HG02588 (cell line): ENCODE results near the gene F2RL2.

ENCODE experiments used
- ATAC-seq: cut with Tn5 transposase; IDR thresholded peaks from one replicate; pipeline ENCODE4 v1.9.1; 2021; ENCODE audit warnings: mild to moderate bottlenecking, moderate library complexity; ENCODE audit not compliant: unreplicated experiment

F2RL2 gene

DNA sequence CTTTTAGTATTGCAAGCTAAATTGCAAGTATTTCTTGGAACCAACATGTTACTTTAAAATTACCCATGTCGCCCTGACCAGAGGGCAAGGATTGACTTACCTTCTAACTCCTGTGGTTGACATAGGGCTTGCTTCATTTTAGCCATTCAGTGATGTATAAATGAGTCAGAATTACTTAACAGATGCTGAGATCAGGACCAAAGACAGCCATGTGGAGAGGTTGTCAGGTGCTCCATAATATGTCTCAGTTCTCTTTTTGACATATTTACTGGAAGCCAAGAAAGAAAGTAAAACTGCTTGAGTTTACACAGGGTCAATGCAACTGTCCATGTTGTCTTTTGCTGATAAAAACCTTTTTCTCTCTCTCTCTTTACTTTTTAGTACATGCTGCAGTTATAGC lies 33.2 kb downstream of the F2RL2 start:
- peak; percentile 98 for ATAC-seq

DNA sequence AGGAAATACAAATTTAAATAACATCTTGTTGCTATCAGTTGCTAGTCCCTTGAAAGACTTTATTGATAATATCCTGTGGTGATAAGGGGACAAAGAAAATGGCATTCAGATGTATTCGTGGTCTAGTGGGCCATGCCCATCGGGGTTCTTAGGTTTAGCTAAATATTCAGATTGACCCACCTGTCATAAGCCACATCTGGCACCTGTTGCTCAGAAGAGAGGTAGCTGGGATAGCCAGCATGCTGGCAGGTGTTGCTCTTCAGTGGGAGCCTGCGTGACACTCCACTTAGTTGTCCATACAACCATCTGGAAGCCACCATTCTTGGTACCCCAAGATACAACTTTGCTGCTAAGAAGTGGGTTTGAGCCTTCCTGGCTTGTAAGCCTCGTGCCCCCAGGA lies 36.7 kb downstream of the F2RL2 start:
- ATAC-seq: no peak

DNA sequence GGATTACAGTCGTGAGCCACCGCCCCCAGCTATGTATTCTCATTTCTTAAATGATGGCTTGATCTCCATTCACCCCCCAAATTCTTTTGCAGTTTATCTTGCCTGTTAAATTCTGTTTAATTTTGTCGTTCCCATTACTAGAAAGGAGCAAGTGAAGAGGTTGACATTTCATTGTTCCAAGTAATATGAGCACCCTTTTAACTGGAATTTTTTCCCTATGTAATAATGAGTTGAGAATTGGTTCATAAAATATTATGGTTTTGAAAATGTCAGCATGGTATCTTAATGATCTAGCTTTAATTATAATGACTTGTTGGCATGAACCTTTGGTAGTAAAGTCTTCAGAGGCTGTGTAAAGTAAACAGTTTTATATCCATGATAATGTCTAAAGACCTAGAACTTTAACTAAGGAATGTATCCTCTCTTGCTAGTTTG lies 37.4 kb downstream of the F2RL2 start:
- no peak for ATAC-seq

DNA sequence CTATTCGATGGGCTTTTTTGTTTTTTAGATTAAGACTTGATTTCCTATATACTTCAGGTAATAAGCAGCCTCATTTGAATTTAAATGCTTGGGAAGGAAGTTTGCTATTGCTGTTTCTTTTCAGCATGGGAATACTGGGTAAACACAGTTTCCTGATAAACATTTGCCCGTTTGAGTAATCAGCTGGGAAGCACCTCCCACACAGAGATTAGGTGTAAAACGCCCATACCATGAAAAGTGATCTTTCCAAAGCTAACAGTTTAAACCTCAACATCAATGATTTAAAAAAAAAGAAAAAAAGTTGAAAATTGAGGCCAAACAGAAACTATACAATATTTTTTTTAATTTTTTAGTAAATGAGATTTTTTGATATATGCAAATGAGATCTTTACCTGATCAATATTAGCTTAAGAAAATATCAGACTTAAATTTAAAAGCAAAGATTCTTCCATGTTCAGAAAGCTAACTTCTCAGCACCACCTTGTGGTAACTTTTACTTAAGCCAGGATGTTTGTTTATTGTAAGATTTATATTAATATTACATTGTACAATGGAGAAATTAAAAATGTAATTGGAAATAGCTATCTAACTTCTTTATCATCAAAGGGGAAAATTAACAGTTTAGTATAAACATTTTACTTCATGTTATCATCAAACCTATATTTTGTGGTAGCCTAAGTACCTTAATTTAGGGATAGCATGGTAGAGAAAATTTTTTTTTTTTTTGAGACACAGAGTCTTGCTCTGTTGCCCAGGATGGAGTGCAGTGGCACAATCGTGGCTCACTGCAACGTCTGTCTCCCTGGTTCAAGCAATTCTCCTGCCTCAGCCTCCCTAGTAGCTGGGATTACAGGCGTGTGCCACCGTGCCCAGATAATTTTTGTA lies 39.8 kb downstream of the F2RL2 start:
- no peak for ATAC-seq

DNA sequence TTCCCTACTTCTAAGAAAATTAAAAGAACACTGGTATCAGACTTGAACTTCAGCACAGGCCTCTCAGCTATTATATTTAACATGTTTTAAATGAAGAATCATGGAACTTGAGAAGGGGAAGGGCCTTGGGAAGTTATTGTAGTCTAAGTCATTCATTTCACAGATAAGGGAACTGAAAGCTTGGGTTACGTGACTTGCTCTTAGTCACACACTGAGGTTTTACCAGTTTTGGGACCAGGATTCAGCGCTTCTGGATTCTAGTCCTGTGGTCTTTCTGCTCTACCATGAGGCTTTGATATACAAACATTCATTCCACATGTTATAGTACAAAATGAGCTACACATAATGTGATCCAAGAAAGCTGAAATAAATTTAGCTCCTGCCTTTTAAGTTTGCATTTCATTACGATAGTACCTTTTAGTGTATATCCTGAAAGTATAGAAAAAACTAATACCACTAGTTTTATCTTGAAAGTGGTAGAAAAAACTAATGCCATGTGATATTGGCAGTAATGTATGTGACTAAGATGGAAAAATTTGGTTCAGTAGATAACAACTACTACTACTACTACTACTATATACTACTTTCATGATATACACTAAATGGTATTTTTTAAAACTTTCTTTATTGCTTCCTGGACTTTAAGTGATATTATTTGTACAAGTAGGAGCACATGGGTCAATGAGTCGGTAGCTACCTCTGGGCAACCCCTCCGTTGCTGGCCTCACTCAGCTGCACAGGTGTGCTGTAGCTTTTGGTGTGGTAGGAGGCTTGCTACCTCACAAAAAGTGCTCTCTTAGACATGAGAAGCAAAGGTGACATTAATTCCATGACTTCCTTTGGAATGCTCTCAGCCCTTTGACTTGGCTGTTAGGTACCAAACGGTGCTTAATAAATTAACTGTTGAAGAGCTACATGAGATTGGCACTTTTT lies 40.7 kb downstream of the F2RL2 start:
- peak; percentile 87 for ATAC-seq

DNA sequence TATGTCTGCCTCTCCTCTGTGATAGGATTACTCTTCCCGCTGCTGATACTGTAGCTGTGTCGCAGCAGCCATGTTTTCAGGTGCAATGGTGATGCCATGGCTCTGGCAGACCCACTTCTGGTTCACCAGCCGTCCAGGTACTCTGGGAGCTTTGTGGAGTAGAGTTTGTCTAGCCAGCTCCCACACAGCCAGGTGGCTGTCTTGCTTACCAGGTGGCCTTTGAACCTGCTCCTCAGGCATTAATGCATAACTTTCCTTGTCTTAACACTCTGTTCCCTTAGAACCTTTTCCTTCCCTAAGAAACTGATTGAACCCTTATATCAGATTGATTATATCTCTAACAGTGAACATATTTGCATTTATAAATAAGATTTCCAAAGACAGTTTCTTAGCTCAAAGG lies 42.2 kb downstream of the F2RL2 start:
- ATAC-seq: no peak

DNA sequence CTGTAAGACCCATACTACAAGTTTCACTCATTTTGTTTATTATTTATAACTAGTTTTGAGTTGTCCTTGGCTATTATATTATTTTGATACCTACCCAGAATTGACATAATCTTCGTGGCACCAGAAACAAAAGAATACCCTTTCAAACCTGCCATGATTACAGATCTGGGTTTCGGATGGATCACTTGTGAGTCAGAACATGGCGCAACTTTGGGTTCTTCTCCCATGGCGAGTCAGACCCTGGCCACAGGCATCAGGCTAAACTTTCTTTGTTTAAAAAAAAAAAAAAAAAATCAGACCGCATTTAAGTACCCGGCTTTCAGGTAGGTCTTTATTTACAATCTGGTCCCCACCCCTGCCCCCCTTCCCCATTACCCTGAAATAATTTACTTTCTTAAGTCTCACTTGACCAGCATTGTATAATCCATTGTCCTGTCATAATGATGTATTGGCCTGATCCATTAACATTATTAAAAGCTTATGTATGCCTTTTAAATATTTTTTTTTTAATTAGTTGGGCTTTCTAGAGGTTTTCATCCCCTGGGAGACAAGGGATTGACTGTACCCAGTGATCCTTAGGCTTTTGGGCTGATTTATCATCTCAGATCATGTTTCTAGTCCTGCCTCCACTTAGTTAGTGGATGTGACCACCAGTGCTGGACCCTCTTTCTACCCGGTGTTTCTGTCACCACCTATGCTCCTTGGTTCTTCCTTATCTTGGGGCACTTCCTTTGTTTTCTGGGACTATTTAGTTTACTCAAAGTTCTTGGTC lies 43.9 kb downstream of the F2RL2 start:
- ATAC-seq: no peak

DNA sequence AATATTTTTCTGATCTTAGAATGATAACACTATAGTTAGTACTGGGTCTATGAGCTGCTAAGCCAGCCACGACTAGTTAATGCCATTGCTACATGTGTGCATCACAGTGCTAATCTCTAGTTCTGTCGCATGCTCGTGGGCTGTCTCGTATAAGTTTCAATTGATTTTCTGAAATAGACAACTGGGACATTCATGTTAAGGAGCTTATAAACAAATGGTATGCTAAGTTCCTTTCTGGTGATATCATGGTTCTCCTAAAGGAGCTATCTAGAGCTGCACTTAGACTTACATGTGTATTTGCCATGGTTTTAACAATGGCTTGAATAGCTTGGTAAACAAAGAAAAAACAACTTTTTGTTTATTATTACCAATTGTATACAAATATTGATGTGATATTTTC lies 46.2 kb downstream of the F2RL2 start:
- ATAC-seq: no peak

DNA sequence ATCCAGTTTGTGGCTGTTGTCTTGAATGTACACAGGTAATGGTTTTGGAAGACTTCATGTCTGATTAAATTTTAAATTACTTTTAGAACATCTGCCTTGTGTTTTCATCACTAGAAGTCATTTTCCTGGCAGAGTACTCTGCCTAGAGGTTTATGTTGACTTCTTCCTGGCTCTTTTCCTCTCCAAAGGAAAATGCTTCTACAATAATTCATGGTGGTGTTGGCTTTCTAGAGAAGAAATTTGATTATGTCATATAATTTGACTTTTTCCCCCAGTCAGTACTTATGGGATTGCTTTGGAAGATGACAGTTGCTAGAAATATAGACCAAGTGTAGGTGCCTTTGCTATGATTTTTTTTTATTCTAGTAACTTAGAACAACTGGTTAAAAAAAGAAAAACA lies 46.8 kb downstream of the F2RL2 start:
- ATAC-seq: no peak

DNA sequence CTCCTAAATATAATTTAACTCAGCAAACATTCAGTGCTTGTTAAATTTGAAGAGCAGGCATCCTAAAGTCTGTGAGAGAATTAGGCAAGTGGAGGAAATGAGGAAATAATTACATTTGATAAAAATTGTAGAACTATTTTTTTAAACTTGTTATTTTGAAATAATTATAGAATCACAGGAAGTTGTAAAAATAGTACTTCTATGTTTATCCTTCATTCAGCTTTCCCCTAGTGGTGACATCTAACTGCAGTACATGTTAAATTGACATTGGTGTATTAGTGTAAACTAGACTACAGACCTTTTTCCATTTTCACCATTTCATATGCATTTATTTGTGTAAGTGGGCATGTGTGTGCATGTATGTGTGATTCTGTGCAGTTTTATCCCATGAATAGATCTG lies 51.6 kb downstream of the F2RL2 start:
- no peak for ATAC-seq

DNA sequence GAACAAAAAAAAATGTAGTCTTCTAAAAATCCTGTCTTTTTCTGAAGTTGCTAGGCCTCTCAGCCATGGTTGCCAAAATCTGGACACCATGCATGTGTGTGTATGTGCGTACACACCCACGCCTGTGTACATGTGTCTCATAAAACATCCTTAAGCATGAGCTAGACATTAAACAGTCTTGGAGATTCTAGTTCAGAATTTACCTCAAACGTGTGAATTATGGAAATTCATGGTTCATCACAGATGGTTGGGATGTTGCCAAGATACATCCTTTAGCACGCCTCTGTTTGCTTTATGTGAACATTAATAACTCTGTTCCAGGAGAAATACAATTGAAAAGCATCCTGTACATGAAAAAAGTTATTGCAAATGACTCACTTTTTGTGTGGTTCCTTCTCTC lies 53.0 kb downstream of the F2RL2 start:
- no peak for ATAC-seq
